HUES48 (cell line): ENCODE measurements around the gene CADPS.

Experiments
- H3K27ac ChIP-seq: one replicate; pipeline ENCODE4 v1.7.0; 2013; ENCODE audit warnings: low read depth, low read length, inconsistent platforms
- H3K27me3 ChIP-seq: 2 replicates; pipeline ENCODE4 v1.6.1; 2013; ENCODE audit warnings: mild to moderate bottlenecking, low read length; ENCODE audit not compliant: control insufficient read depth, insufficient read depth
- H3K36me3 ChIP-seq: 2 replicates; pipeline ENCODE4 v1.6.1; 2013; ENCODE audit warnings: low read length; ENCODE audit not compliant: control insufficient read depth, insufficient read depth
- H3K4me1 ChIP-seq: 2 replicates; pipeline ENCODE4 v1.6.1; 2013; ENCODE audit warnings: mild to moderate bottlenecking, low read length; ENCODE audit not compliant: control insufficient read depth, insufficient read depth
- H3K4me3 ChIP-seq: 2 replicates; pipeline ENCODE4 v1.5.1; 2013; ENCODE audit warnings: mild to moderate bottlenecking, low read depth, low read length
- H3K9ac ChIP-seq: 2 replicates; pipeline ENCODE4 v1.6.1; 2013; ENCODE audit warnings: mild to moderate bottlenecking, low read depth, low read length, moderate library complexity
- H3K9me3 ChIP-seq: 2 replicates; pipeline ENCODE4 v1.6.1; 2013; ENCODE audit warnings: low read length; ENCODE audit not compliant: control insufficient read depth, insufficient read depth

The CADPS gene

GRCh38 chr3:62574266-62574898 is 300.8 kb downstream of the CADPS start:
- no peak overlapping the region for H3K4me3 ChIP-seq
- peaks cover 3% of the 10 kb centered on the region; the same call in 1 of the 2 replicates for H3K9me3 ChIP-seq
- H3K36me3 ChIP-seq, result no peaks in the 10 kb centered on the region
- H3K27ac ChIP-seq, result no peak overlapping the region
- no peak overlapping the region for H3K9ac ChIP-seq
- no peaks in the 10 kb centered on the region for H3K27me3 ChIP-seq
- H3K4me1 ChIP-seq, result no peaks in the 10 kb centered on the region

- Histone ChIP-seq H3K9me3 (no peaks in the 10 kb centered on the region), H3K9ac (no peak overlapping the region), H3K36me3 (no peaks in the 10 kb centered on the region), H3K27ac (no peak overlapping the region), H3K4me1 (0 out of 2 replicates have a peak, but pooled peaks cover 4% of the 10 kb centered on the region), H3K27me3 (no peaks in the 10 kb centered on the region), H3K4me3 (no peak overlapping the region)
Observed at GRCh38 chr3:62571916-62572315, 303.3 kb downstream of the CADPS start.

- Histone ChIP-seq H3K27ac (no peak overlapping the region), H3K36me3 (no peaks in the 10 kb centered on the region), H3K27me3 (no peaks in the 10 kb centered on the region), H3K4me3 (no peak overlapping the region), H3K9me3 (no peaks in the 10 kb centered on the region), H3K9ac (no peak overlapping the region), H3K4me1 (0 out of 2 replicates have a peak, but pooled peaks cover 4% of the 10 kb centered on the region)
Observed at GRCh38 chr3:62570888-62571287, 304.3 kb downstream of the CADPS start.

- no peaks in the 10 kb centered on the region for H3K27me3 ChIP-seq
- no peak overlapping the region for H3K4me3 ChIP-seq
- H3K9ac ChIP-seq, result no peak overlapping the region
- H3K4me1 ChIP-seq, result 0 out of 2 replicates have a peak, but pooled peaks cover 4% of the 10 kb centered on the region
- H3K36me3 ChIP-seq, result no peaks in the 10 kb centered on the region
- no peaks in the 10 kb centered on the region for H3K9me3 ChIP-seq
- no peak overlapping the region for H3K27ac ChIP-seq
Observed at GRCh38 chr3:62569609-62570008, 305.6 kb downstream of the CADPS start.

GRCh38 chr3:62567097-62568021 is 307.9 kb downstream of the CADPS start:
- no peak overlapping the region for H3K4me3 ChIP-seq
- no peak overlapping the region for H3K27ac ChIP-seq
- H3K4me1 ChIP-seq, result 0 out of 2 replicates have a peak, but pooled peaks cover 4% of the 10 kb centered on the region
- no peaks in the 10 kb centered on the region for H3K9me3 ChIP-seq
- H3K9ac ChIP-seq, result no peak overlapping the region
- H3K36me3 ChIP-seq, result no peaks in the 10 kb centered on the region
- no peaks in the 10 kb centered on the region for H3K27me3 ChIP-seq

GRCh38 chr3:62566022-62566557 is 309.1 kb downstream of the CADPS start:
- H3K27ac ChIP-seq, result no peak overlapping the region
- H3K36me3 ChIP-seq, result no peaks in the 10 kb centered on the region
- H3K9me3 ChIP-seq, result no peaks in the 10 kb centered on the region
- H3K4me3 ChIP-seq, result no peak overlapping the region
- H3K9ac ChIP-seq, result no peak overlapping the region
- H3K4me1 ChIP-seq, result 0 out of 2 replicates have a peak, but pooled peaks cover 4% of the 10 kb centered on the region
- H3K27me3 ChIP-seq, result no peaks in the 10 kb centered on the region

- H3K9ac ChIP-seq, result no peak overlapping the region
- no peak overlapping the region for H3K27ac ChIP-seq
Observed at GRCh38 chr3:62562596-62562995, 312.6 kb downstream of the CADPS start.

GRCh38 chr3:62562017-62562416 is 313.2 kb downstream of the CADPS start:
- no peak overlapping the region for H3K9ac ChIP-seq
- no peak overlapping the region for H3K27ac ChIP-seq
- no peak overlapping the region for H3K4me3 ChIP-seq
- no peaks in the 10 kb centered on the region for H3K36me3 ChIP-seq
- no peaks in the 10 kb centered on the region for H3K27me3 ChIP-seq
- no peaks in the 10 kb centered on the region for H3K9me3 ChIP-seq
- H3K4me1 ChIP-seq, result 0 out of 2 replicates have a peak, but pooled peaks cover under 1% of the 10 kb centered on the region

More at GRCh38 chr3:62562596-62562995, 312.6 kb downstream of the CADPS start:
- Histone ChIP-seq H3K27me3 (no peaks in the 10 kb centered on the region), H3K36me3 (no peaks in the 10 kb centered on the region), H3K4me3 (no peak overlapping the region), H3K9me3 (no peaks in the 10 kb centered on the region), H3K4me1 (0 out of 2 replicates have a peak, but pooled peaks cover 4% of the 10 kb centered on the region)

- Histone ChIP-seq H3K9ac (no peak overlapping the region), H3K4me3 (no peak overlapping the region), H3K36me3 (no peaks in the 10 kb centered on the region), H3K4me1 (peaks cover 12% of the 10 kb centered on the region), H3K27me3 (no peaks in the 10 kb centered on the region), H3K9me3 (no peaks in the 10 kb centered on the region), H3K27ac (no peak overlapping the region)
Observed at GRCh38 chr3:62559831-62560445, 315.3 kb downstream of the CADPS start.

GRCh38 chr3:62558549-62559112 is 316.6 kb downstream of the CADPS start:
- Histone ChIP-seq H3K4me3 (no peak overlapping the region), H3K27ac (no peak overlapping the region), H3K36me3 (no peaks in the 10 kb centered on the region), H3K27me3 (no peaks in the 10 kb centered on the region), H3K9ac (no peak overlapping the region), H3K9me3 (no peaks in the 10 kb centered on the region), H3K4me1 (peaks cover 12% of the 10 kb centered on the region)
